IPS DF 4.7 (cell line): ENCODE measurements around the gene P2RY2.
"Not testable (repeated sequence)": the region's sequence is repeated elsewhere in the genome, so short reads cannot be mapped to it uniquely, and the experiment has no call there.

Experiments
- DNase-seq: peaks from one replicate; pipeline ENCODE4 v3.0.0-alpha.2; 2013; ENCODE audit warnings: low spot score; ENCODE audit errors: extremely low read depth

The P2RY2 gene

GRCh38 chr11:73226297-73227006 lies 8.4 kb downstream of the P2RY2 start:
- DNase-seq = no peak

GRCh38 chr11:73227571-73228211 lies 9.6 kb downstream of the P2RY2 start:
- DNase-seq = no peak

- no peak for DNase-seq
These were observed 10.4 kb downstream of the P2RY2 start for GRCh38 chr11:73228268-73229134.

- DNase-seq = no peak
These were observed 11.3 kb downstream of the P2RY2 start for GRCh38 chr11:73229321-73229895.

GRCh38 chr11:73229896-73230875 lies 12.1 kb downstream of the P2RY2 start:
- DNase-seq = no peak

- no peak for DNase-seq
These were observed 12.8 kb downstream of the P2RY2 start for GRCh38 chr11:73230931-73231330.

- DNase-seq = not testable (repeated sequence)
These were observed 14.4 kb downstream of the P2RY2 start for GRCh38 chr11:73232487-73232886.

GRCh38 chr11:73233211-73233610 lies 15.1 kb downstream of the P2RY2 start:
- no peak for DNase-seq

- no peak for DNase-seq
These were observed 15.8 kb downstream of the P2RY2 start for GRCh38 chr11:73233692-73234470.

GRCh38 chr11:73234471-73235181 lies 16.5 kb downstream of the P2RY2 start:
- no peak for DNase-seq

- no peak for DNase-seq
These were observed 17.2 kb downstream of the P2RY2 start for GRCh38 chr11:73235236-73235786.

GRCh38 chr11:73236205-73236765 lies 18.2 kb downstream of the P2RY2 start:
- DNase-seq = no peak

- no peak for DNase-seq
These were observed 18.8 kb downstream of the P2RY2 start for GRCh38 chr11:73236854-73237253.

- DNase-seq = no peak
These were observed 19.6 kb downstream of the P2RY2 start for GRCh38 chr11:73237471-73238290.

GRCh38 chr11:73239111-73239521 lies 21.0 kb downstream of the P2RY2 start:
- no peak for DNase-seq

GRCh38 chr11:73239571-73240189 lies 21.6 kb downstream of the P2RY2 start:
- no peak for DNase-seq

- no peak for DNase-seq
These were observed 22.2 kb downstream of the P2RY2 start for GRCh38 chr11:73240190-73240781.
